HG03520 (cell line): ENCODE results near the gene PCYT2.

Experiments
- ATAC-seq: cut with Tn5 transposase; IDR thresholded peaks from one replicate; pipeline ENCODE4 v1.9.1; 2021; ENCODE audit warnings: mild to moderate bottlenecking, moderate library complexity; ENCODE audit not compliant: unreplicated experiment

PCYT2 gene

DNA sequence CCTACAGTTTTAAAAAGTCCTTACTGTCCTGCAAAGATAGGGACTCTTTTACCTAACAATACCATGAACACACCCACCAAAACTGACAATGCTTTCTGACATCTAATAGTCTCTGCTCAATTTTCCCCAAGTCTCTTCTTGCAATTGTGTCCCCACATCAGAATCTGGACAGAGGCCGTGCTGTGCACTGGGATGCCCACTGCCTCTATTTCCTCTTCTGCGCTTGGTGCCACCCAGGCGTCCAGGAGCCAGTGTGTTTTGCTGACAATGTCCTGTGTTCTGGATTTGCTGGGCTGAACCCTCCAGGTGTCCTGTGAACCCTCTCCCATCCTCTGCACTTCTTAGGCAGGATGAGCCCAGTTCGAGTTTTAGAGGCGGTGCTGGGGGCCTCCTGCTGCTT lies 33.6 kb downstream of the PCYT2 start:
- no peak for ATAC-seq

DNA sequence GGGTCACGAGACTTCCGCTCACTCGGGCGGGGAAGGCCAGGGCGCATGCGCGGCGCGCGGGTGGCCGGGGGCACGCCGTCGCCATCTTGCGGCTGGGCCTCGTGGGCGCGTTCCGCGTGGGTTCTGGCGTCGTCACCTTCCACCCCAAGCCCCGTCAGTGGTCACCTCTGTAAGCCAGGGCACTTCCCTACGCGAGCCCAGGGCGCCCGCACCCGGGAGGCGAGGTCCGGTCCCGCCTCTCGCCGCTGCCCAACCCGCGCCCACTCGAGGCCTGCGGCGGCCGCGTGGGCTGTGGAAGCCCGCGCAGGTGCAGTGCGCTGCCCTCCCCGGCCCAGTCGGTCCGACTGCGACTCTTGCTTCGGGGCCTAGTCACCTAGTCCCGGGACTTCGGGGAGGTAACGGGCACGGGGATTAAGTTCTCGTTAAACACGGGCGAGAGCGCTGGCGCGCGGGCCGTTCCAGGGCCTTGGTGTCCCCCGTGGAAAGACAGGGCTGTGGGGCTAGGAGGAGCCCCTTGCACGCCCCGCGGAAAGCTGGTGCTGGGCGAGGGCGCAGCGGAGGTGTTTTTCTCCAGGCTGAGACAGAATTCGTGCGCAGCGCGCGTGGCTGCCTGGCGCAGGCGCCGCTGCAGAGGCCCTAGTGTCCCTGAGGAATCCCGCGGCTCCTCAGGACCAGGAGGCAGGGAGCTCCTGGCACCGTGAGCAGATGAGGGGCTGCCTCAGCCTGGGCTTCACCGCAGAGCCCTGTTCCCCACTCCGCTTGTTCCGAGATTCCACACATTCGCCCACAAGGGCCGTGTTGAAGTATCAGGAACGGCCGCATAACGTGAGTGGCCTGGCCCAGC lies 39.6 kb downstream of the PCYT2 start:
- no peak for ATAC-seq

DNA sequence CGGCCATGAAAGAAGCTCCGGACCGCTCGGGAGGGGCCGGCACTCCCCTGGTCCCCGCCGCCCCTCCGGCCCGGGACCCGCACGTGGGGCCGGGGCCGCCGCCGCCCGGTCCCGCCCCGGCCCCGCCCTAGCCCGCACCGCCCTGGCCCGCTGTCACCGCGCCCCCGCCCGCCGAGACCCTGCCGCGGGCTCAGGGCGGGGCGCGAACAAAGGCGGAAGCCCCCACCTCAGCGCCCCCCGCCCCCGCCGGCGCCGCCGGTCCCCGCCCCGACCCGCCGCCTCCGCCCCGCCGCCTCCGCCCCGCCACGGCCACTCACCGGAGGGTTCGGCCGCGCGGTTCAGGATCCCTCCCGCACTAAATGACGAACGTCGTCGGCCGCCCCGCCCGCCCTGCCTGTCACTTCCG lies 40.2 kb downstream of the PCYT2 start, which contains the start of gene ARHGDIA:
TSS of gene ARHGDIA (minus strand) at position 357 of the 406 bp plus-strand sequence. CDS start 1,407 bp downstream, outside the sequence.
- no peak for ATAC-seq

DNA sequence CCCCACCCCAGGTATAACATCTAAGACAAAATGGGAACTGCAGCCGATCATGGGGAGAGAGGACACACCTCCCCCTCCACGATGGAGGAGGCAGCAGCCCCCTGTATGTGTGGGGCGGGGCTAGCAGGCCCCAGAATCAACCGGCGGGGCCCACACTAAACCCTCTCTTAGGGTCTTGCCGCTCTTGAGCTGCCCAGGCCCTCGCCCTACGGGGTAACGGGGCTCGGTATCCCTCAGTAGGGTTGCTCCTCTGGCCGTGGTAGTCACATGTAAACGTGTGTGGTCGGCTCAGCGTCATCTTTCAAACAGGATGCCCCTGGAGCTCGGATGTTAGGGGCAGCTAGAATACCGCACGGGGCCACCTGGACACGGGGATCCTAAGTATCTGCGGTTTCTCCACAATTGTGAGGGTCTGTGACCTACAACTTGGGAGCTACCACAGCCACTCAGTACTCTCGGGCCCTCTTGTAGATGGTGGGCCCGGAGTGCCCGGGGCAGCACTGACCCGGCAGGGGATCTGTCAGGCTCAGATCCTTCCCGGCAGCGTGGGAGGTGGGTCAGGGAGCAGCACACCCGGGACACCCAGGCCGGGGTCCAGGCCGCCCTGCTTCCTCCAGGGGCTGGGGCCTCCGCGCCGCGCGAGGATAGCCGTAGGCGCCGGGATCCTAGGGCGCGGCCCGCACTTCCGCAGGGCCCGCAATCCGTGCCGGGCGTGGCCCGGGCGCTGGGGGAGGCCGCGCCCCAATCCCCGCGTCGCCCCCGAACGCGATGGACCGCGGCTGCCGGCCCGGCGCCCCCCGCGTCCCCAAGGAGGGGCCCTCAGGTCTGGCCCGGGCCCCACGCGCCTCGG lies 40.8 kb downstream of the PCYT2 start:
- ATAC-seq, result no peak

DNA sequence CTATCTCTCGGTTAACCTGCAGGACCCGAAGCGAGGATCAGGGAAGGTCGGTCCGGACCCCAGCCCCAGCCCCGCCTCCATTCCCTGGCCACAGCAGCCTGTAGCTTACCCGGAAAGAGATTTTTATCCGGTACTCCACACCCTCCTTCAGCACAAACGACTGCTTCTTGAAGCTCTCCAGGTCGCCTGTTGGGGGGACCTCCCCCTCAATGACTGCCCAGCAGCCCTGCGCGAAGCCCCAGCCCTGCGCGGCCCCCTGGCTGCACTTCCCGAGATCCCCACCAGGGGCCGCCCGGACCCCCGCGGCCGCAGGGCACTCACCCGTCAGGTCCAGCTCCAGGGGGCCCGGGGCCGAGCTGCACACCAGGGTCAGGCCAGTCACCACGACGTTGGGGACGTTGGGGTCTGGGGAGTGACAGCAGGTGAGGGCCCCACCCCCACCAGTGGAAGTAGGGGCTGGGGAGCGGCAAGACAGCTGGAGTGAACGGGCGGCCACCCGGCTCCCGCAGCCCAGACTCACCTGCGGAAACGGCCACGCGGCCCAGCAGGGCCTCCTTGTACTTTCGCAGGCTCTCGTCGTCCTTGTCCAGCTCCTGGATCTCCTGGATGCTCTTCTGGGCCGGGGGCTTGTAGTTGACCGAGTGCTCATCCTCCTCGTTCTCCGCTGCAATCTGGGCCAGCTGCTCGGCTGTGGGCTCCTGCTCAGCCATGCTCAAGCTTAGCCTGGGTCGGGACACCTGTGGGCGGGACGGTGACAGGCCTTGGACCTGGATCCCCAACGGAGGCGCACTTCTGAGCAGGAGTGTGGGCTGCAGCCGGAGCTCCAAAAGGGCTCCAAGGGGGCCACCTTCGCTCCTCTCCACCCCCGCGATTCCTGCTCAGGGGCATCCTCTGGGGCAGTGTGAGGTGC lies 41.7 kb downstream of the PCYT2 start:
- no peak for ATAC-seq

DNA sequence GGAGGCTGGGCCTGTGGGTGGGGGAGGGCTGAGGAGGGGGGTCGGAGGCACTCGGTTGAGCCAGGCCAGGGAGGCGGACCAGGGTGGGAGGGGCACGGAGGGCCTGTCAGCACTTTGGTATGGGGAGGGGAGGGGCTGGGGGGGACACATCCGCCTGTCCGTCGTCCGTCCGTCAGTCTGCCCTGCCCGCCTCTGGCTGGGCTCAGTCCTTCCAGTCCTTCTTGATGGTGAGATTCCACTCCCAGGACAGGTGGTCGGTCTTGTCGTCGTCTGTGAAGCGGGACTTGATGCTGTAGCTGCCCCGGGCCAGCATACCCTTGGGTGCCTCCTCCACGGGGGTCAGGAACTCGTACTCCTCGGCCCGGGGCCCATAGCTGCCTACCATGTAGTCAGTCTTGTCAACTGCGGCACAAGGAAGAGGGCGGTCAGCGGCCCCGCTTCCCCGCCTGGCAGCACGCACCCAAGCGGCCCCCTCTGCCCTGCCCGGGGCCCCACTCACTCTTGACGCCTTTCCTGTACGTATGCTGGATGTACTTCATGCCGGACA lies 42.5 kb downstream of the PCYT2 start:
- ATAC-seq, result no peak

DNA sequence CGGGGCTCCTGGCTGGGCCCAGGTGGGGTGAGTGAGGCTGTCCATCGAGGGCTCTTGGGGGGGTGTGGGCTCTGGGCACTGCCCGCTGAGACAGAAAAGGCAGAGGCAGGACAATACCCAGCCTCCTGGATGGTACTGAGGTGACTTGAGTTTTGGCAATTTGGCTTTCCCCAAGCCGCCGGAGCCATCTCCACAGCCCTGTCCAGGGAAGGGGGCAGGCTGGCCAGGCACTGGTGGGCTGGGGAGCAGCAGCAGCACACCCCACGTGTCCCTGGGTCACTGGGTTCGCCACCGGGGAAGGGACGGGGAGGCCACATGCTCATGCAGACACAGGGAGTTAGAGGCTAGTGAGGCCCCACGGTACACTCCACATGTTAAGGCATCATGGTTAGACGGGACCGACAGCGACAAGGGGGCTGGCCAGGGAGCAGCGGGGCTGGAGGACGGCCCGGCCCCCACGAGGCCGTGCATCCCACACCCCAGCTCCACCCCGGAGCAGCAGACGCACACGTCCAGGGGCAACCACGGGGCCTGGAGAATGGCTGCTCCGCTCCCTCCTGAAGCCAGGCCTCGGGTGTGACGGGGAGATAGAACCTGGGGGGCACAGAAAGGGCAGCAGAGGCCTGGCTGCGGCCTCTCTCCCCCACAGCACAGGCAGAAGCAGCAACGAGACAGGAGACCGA lies 43.1 kb downstream of the PCYT2 start:
- ATAC-seq, result no peak

DNA sequence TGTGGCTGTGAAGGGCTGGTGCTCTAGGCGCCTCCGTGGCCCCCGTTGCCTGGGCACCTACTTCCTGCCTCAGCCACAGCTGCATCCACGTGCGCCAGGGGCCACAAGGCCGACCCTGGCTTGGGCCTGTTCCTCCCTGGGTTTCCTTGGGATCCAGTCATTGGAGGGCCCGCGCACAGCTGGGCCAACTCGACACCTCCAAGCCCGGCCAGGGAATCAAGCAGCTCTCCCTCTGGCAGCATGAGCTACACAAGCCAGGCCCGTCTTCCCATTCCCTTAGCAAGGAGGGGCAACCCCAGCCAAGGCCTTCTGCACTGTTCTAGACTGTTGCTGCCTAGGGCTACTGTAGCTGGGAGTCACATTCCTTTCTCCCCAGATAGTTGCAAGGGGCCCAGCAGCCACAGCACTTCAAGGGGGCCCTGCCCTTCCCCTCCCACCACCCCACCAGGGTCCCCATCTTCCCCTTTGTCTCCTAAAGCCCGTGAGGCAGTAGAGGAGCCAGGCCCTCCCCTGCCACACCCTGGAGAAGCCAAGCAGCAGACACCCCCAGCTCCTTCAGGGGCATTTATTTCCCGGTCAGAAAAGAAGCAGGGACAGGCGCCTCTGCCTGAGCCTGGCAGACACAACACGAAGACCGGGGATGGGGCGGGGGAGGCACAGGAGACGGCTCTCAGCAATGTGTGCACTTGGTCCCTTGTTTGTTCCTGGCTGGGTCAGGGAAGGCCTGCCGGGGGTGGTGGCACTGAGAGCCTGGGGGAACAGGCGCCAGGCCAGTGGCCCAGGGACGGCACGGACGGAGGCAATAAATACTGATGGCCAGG lies 43.8 kb downstream of the PCYT2 start:
- no peak for ATAC-seq

DNA sequence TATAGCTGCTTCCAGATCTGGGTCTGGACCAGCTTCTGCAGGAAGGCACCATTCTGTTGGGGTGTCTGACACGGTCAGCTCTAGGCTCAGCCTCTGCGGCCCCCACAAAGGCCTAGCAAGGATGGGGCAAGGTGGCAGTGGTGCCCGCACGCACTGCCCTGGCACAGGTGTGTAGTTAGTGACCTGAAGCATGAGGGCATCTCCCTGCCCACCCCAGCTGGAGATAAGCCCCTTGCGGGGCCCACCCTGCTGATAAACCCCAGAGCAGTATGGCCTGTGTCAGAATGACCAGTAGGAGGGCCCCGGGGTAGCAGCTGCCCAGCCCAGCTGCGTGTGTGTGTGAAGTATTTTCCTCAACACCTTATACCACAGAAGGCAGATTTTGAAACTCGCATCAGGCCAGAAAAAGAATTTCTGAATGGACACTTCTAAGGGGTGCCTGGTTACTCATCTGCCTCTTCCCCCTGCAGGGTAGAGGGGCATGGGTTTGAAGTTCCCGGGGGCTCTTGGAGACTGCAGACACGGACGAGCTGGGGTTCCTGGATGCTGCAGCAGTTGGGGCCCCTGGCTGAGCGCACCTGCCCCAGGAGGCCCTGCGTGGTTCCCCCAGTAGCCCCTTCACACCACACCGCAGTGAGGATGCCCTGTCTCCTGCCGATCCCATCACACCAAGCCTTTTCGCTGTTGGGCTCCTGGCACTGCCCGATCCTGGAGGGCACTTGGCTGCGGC lies 44.6 kb downstream of the PCYT2 start:
- ATAC-seq, result no peak

DNA sequence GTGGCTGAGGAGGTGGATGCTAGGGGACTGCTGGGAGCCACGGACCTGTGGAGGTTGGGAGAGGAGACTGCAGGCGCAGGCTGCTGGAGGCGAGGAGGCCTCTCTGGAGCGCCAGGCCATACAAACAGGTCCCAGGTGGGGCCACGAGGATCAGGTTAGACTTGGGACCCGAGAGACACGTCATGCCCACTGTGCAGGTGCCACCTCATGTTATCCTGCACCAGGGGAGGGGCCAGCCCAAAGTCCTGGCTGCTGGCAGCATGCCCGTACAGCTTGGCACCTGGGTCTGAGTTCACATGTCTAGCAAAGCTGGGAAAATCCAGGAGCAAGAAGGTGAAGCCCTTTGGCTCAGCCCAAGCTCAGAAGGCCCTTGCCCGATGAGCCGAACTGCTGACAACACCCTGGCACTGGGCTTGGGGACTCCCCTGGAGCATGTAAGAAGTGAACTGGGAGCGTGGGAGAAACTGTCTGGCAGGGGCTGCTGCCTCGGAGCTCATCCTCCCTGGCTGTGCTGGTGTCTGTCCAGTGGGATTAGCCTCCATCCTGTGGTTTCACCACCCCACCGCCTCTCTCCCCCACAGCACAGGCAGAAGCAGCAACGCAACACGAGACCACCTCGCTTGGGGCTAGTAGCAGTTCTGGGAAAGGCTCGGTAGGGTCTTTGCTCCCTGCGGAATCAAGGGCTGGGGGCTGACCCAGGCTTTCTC lies 45.3 kb downstream of the PCYT2 start:
- ATAC-seq, result no peak

DNA sequence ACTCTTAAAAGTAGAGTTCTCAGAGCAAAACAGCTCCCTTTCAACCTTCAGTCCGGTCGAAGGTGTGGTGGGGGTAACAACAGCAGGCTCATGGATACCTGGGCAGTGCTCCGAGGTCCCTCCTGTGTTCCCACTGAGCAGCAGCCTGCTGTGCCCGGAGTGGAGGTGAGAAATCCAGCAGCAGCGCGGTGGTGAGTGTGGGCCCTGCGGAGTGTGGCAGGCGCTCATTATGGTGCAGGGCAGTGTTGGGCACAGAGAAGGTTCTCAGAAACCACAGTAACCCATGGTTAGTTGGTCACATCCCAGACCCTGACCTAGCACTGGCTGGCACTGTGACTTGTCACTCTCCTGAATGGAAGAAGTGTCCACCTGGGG lies 45.9 kb downstream of the PCYT2 start:
- no peak for ATAC-seq

DNA sequence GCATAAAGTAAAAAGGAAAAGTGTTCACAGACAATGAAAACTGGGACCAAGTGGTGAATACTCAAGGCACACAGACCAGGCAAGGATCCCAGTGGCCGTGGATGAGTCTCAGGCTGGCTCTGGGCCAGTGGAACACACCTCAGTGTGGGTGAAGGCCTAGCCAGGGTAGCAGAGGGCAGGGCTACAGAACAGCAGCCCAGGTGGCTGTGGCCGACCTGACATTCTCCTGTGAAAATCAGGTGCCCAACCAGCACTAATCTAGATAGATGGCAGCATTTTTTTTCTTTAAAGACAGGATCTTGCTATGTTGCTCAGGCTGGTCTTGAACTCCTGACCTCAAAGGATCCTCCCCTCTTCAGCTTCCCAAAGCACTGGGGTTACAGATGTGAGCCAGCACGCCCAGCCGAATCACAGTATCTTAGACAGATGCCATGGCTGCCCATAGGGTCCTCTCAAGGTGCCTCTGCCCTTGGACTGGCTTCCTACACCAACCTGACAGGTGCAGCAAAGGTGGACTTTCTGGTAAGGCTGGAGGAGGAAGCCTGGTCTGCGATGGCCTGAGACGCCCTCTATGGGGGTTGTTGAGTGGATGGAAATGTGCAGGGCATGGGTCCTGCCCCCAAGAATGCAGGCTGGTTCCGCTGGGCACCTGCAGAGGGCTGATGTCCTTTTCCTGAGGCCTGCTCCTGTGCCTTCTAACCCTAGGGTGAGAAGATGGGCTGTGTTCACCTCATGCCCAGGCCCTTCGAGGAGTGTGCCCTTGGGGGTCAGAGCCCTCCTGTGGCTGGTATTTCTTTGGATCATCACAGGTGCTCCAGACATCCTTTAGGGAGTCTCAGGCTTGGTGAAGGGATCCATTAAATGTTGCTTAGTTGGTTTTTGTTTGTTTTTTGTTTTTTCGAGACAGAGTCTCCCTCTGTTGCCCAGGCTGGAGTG lies 47.1 kb downstream of the PCYT2 start:
- ATAC-seq, result no peak

DNA sequence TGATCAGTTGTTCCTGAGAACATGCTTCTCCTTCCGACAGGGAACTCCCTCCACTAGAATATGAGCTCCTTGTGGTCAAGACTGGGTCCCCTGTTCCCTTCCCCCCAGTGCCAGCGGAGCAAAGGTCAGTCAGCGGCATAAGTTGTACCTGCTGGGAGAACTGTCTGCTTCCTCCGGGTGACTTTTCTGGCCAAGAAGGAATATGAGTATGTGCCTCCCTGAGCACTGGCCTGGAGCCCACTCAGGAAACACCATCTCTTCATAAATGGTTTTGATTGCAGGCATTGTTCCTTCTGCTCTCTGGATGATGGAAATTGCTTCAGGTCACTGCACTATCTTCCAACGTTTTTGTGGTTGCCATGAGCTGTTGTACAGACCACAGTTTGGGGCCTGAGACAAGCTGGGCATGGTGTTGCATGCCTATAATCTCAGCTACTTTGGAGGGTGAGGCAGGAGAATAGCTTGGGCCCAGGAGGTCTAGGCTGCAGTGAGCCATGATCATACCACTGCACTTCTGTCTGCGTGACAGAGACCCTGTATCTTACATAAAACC lies 48.0 kb downstream of the PCYT2 start:
- ATAC-seq, result no peak

DNA sequence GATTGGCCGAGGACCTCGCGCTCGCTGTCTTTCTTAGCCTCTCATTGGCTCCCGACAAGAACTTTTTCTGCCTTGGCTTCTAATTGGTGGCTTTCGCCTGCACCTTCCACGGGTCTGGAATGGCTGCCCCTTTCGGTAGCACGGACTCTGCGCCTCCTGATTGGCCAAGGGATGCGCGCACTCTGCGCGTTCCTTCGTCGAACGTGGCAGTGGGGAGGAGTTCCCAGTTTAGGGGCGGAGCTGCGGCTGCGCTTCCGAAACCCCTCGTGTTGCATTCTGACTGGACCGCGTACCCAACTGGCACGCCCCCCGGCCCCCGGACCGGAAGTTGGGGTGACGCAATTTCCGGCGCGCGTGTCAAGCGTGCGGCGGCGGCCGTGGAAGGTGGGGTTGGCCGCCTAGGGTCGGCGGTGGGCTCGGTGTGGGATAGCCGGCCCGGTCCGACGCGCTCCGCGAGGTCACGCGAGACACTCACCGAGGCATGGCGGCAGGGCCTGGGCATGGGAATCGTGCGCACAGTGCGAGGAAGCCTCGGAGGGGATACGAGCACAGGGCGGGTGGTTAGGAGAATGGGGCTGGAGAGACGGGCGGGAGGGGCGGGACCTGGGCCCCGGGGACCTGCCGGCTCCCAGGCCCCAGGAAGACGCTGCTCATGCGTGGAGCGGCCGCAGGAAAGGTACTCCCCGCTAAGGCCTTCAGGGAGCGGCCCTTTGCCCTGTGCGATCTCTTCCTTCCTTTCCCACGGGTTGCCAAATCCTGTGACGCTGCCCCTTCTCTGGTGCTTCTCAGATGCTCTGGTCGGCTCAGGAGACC lies 50.2 kb downstream of the PCYT2 start:
- ATAC-seq, result peak; percentile 78

DNA sequence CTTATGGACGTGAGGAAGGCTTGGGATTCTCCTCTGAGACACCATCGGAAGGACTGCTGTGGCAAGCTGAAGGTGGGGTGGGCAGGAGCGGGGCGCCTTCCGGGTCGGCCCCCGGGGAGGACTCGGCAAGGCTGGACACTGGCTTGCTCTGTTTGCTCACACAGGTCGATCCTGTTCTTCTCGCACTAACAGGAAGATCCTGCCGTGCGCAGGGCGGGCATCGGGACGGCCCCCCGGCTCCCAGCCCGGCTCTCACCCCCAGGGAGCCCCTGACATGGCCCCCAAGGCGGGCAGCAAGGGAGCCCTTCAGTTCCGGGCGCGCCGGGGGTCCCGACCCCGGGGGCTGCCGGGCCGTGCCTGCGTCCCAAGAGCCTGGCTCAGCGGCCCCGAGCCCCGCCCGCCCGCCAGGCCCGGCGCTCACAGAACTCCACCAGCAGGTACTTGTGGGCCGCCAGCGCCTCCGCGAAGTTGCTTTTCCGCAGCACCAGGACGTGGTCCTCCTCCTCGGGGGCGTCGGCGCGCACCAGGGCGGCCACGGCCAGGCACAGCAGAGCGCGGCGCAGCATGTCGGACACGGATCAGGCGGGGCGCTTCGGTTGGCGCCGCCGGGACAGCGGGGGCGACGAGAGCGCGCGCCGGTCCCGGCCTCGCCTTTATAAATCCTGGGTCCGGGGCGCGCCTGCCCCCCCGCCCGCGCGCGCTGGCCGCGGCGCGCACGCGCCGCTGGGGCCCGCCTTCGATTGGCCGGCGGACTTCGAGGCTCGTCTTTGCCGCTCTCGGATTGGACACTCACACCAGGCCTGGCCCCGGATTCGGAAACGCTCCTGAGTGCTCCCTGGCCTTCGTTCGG lies 51.1 kb downstream of the PCYT2 start, which contains the start of gene P4HB:
TSS of gene P4HB (minus strand) at position 630 of the 850 bp plus-strand sequence. CDS start at position 566, 64 bp downstream.
- no peak for ATAC-seq
